ENCODE measurements around the gene NOVA2. TPM values are rescaled to one million over a fixed set of nuclear protein-coding genes. Genes with fewer than 3 reads are reported as not detected.

NOVA2 gene
- total RNA-seq, 1 experiment from 2014 or later = 11.3 TPM

DNA sequence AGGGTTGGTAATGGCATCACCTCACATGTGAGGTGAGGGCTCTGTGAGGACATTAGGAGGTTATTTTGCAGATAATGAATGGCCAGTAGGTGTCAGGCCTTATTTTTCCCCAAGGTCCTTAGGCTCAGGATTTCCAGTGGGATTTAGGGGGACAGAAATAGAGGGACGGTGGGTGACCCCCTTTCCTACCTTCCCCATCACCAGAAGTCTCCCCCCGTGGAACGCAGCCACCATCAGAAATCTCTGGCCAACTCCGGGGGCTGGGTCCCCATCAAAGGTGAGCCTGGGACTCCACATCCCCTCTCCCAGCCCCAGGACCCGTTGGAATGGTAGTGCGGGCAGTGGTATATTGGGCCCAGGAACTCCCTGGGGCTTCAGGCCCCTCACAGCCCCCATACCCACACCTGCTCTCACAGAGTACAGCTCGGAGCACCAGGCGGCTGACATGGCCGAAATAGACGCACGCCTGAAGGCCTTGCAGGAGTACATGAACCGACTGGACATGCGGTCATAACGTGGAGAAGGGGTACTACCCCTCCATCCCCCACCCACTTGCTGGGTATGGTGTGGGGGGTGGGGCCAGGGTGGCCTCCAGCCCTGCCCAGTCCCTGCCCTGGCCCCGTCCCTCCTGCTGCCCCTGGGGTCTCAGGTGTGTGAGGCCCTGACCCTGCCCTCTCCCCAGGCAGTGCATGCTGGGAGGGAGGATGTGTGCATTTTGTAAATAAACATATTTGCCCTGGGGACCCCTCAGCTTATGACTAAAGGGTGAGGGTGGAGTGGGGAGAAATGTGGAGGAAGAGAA, 44.4 kb upstream of the NOVA2 start:
- DNase-seq (ENCODE audit: low spot score) (no peak), ATAC-seq (no peak)
- Mint-ChIP-seq H3K27me3 (ENCODE audit: low read depth) (peaks cover 31% of the 10 kb centered on the region), H3K36me3 (no peaks in the 10 kb centered on the region), H3K4me3 (no peak overlapping the region), H3K4me1 (peaks cover 33% of the 10 kb centered on the region), H3K27ac (no peak overlapping the region), H3K9me3 (no peaks in the 10 kb centered on the region)
- CTCF ChIA-PET = interaction anchor here (0.9 to 6.3 kb wide), 14 partner anchors 10 to 248 kb away, joined by 3 to 76 read pairs (median 10); partner anchors contain the start of genes FOXA3, MYPOP and SIX5
- TF ChIP-seq, protein P1, sequence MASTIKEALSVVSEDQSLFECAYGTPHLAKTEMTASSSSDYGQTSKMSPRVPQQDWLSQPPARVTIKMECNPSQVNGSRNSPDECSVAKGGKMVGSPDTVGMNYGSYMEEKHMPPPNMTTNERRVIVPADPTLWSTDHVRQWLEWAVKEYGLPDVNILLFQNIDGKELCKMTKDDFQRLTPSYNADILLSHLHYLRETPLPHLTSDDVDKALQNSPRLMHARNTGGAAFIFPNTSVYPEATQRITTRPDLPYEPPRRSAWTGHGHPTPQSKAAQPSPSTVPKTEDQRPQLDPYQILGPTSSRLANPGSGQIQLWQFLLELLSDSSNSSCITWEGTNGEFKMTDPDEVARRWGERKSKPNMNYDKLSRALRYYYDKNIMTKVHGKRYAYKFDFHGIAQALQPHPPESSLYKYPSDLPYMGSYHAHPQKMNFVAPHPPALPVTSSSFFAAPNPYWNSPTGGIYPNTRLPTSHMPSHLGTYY (CRISPR knock-in tag; IDR thresholded peaks at IDR 0.05) = no peak
- TF ChIP-seq NFYB (CRISPR knock-in tag; conservative IDR thresholded peaks at IDR 0.05; ENCODE audit: low read depth) = no peak
- TF ChIP-seq, protein P2, sequence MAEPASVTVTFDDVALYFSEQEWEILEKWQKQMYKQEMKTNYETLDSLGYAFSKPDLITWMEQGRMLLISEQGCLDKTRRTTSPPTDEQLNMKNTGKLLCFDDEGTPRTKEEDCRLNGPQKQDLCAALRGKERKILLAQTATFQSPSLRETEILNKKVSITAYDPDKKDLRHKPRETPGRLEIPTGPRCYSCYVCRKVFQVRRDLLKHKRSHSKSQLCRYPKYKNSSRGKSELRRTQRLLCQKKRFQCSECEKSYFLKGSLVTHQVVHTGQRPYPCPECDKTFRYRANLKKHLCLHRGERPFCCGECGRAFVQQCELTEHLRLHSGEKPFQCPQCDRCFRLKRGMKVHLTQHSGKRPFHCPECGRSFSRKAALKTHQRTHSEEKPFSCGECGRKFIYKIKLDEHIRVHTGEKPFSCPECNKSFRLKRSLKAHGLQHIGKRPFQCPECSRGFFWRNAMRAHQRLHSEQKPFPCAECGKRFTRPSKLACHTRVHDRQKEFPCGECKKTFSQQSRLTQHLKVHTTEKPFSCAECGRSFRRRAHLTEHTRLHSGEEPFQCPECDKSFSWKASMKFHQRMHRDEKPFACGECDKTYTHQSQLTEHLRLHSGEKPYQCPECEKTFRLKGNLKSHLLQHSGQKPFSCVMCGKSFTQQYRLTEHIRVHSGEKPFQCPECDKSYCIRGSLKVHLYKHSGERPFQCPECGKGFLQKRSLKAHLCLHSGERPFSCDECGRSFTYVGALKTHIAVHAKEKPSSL (CRISPR knock-in tag; conservative IDR thresholded peaks at IDR 0.05) = no peak
- TF ChIP-seq NR1H2 (CRISPR knock-in tag; IDR thresholded peaks at IDR 0.05) = no peak
- no peak for TF ChIP-seq GABPB1 (CRISPR knock-in tag; IDR thresholded peaks at IDR 0.05)
- TF ChIP-seq, protein P3, sequence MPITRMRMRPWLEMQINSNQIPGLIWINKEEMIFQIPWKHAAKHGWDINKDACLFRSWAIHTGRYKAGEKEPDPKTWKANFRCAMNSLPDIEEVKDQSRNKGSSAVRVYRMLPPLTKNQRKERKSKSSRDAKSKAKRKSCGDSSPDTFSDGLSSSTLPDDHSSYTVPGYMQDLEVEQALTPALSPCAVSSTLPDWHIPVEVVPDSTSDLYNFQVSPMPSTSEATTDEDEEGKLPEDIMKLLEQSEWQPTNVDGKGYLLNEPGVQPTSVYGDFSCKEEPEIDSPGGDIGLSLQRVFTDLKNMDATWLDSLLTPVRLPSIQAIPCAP (CRISPR knock-in tag; IDR thresholded peaks at IDR 0.05) = no peak
- TF ChIP-seq FOXK1 (CRISPR knock-in tag; IDR thresholded peaks at IDR 0.05) = no peak
- TF ChIP-seq ZNF532 (CRISPR knock-in tag; IDR thresholded peaks at IDR 0.05; ENCODE audit: borderline replicate concordance) = no peak
- TF ChIP-seq, protein P4, sequence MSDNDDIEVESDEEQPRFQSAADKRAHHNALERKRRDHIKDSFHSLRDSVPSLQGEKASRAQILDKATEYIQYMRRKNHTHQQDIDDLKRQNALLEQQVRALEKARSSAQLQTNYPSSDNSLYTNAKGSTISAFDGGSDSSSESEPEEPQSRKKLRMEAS (CRISPR knock-in tag; IDR thresholded peaks at IDR 0.05) = no peak
- POLR2A ChIA-PET = no interaction called here

DNA sequence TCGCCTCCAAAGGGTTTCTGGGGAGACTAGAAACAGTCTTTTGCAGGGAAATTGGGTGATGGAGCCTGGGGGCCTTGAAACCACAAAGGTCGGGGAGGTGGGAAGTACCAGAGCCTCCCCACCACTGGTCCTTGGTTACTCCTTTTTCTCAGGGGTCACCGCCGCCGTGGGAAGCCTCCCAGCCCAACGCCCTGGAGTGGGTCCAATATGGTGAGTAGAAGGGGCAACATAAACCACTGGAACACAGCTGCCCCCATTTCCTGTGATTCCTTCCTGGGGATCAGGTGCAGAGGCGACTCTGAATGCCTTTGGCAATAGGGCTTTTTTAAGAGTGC, 43.4 kb upstream of the NOVA2 start:
- no peak for DNase-seq (ENCODE audit: low spot score)
- POLR2A ChIA-PET = interaction anchor here (0.6 to 1.2 kb wide), 6 partner anchors 56 to 1168 kb away, joined by 3 to 7 read pairs (median 4); no protein-coding TSS in a partner anchor
- Mint-ChIP-seq H3K27ac (no peak overlapping the region), H3K4me1 (peaks cover 26% of the 10 kb centered on the region), H3K4me3 (no peak overlapping the region), H3K27me3 (ENCODE audit: low read depth) (peaks cover 31% of the 10 kb centered on the region), H3K36me3 (no peaks in the 10 kb centered on the region), H3K9me3 (no peaks in the 10 kb centered on the region)
- CTCF ChIA-PET = interaction anchor here (0.6 to 6.3 kb wide), 46 partner anchors 11 to 623 kb away, joined by 3 to 76 read pairs (median 5); partner anchors contain the start of genes CCDC61, FOXA3, IRF2BP1 and MYPOP
- ATAC-seq = no peak
- TF ChIP-seq NFYB (CRISPR knock-in tag; conservative IDR thresholded peaks at IDR 0.05; ENCODE audit: low read depth) (no peak), GABPB1 (CRISPR knock-in tag; IDR thresholded peaks at IDR 0.05) (no peak), MXD4 (CRISPR knock-in tag; IDR thresholded peaks at IDR 0.05; ENCODE audit: borderline replicate concordance) (no peak), ZBTB21 (CRISPR knock-in tag; IDR thresholded peaks at IDR 0.05; ENCODE audit: borderline replicate concordance) (no peak), SMAD4 (CRISPR knock-in tag; IDR thresholded peaks at IDR 0.05) (no peak), ZNF263 (CRISPR knock-in tag; IDR thresholded peaks at IDR 0.05; ENCODE audit: low read depth) (no peak), EMX1 (CRISPR knock-in tag; IDR thresholded peaks at IDR 0.05) (no peak), ZSCAN18 (CRISPR knock-in tag; IDR thresholded peaks at IDR 0.05) (no peak), TEAD1 (CRISPR knock-in tag; IDR thresholded peaks at IDR 0.05) (no peak)
- TF ChIP-seq, protein P5, sequence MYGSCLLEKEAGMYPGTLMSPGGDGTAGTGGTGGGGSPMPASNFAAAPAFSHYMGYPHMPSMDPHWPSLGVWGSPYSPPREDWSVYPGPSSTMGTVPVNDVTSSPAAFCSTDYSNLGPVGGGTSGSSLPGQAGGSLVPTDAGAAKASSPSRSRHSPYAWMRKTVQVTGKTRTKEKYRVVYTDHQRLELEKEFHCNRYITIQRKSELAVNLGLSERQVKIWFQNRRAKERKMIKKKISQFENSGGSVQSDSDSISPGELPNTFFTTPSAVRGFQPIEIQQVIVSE (CRISPR knock-in tag; IDR thresholded peaks at IDR 0.05; ENCODE audit: borderline replicate concordance) = no peak
- TF ChIP-seq, protein P6, sequence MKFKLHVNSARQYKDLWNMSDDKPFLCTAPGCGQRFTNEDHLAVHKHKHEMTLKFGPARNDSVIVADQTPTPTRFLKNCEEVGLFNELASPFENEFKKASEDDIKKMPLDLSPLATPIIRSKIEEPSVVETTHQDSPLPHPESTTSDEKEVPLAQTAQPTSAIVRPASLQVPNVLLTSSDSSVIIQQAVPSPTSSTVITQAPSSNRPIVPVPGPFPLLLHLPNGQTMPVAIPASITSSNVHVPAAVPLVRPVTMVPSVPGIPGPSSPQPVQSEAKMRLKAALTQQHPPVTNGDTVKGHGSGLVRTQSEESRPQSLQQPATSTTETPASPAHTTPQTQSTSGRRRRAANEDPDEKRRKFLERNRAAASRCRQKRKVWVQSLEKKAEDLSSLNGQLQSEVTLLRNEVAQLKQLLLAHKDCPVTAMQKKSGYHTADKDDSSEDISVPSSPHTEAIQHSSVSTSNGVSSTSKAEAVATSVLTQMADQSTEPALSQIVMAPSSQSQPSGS (CRISPR knock-in tag; IDR thresholded peaks at IDR 0.05; ENCODE audit: borderline replicate concordance, low read depth) = no peak
- TF ChIP-seq, protein P7, sequence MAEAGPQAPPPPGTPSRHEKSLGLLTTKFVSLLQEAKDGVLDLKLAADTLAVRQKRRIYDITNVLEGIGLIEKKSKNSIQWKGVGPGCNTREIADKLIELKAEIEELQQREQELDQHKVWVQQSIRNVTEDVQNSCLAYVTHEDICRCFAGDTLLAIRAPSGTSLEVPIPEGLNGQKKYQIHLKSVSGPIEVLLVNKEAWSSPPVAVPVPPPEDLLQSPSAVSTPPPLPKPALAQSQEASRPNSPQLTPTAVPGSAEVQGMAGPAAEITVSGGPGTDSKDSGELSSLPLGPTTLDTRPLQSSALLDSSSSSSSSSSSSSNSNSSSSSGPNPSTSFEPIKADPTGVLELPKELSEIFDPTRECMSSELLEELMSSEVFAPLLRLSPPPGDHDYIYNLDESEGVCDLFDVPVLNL (CRISPR knock-in tag; IDR thresholded peaks at IDR 0.05; ENCODE audit: borderline replicate concordance, low read depth) = no peak
